HG02852 (cell line): ENCODE data around the gene ANO9.
"Not testable (repeated sequence)": the region's sequence is repeated elsewhere in the genome, so short reads cannot be mapped to it uniquely, and the experiment has no call there.

Experiments
- ATAC-seq: cut with Tn5 transposase; IDR thresholded peaks from one replicate; pipeline ENCODE4 v1.9.1; 2021; ENCODE audit warnings: mild to moderate bottlenecking, moderate library complexity; ENCODE audit not compliant: unreplicated experiment

The ANO9 gene

GRCh38 chr11:417652-418342 is 24.0 kb downstream of the ANO9 start:
- ATAC-seq, result no peak

DNA sequence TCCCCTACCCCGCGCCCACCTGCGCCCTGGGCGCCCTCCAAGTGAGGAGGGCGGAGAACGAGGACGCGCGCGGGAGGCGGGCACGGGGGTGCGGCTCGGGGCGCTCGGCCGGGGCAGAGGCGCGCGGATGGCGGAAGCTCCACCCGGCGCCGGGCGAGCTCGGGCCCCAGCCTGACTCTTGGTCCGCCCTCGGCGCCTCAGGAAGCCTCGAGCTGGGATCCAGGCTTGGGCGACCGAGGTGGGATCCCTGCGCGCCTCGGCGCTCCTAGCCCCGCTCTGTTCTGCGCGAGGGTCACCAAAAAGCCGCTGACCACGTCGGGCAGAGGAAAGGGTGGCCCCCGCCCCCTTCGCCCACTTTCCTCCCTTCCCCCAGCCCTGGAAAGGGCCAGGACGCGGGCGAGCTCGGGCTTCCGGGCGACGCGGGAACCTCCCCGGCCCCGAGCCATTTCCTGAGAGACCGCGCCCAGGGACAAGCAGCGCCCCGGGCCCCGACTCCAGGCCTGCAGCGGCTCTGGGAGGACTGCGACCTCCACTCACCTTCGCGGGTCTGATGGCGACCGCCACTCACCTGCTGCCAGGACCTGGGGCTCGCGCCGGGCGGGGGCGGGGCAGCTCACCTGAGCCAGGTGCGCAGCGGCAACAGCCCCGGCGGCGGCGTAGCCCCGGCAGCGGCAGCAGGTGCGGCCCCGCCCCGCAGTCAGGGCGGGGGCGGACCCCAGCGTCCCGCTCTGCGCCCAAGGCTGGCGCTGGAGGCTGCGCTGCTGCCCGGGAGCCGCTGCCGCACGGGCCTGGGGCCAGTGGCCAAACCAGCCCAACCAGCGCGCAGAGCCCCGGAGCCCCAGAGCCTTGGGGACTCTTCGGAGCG is 24.8 kb downstream of the ANO9 start:
- no peak for ATAC-seq

DNA sequence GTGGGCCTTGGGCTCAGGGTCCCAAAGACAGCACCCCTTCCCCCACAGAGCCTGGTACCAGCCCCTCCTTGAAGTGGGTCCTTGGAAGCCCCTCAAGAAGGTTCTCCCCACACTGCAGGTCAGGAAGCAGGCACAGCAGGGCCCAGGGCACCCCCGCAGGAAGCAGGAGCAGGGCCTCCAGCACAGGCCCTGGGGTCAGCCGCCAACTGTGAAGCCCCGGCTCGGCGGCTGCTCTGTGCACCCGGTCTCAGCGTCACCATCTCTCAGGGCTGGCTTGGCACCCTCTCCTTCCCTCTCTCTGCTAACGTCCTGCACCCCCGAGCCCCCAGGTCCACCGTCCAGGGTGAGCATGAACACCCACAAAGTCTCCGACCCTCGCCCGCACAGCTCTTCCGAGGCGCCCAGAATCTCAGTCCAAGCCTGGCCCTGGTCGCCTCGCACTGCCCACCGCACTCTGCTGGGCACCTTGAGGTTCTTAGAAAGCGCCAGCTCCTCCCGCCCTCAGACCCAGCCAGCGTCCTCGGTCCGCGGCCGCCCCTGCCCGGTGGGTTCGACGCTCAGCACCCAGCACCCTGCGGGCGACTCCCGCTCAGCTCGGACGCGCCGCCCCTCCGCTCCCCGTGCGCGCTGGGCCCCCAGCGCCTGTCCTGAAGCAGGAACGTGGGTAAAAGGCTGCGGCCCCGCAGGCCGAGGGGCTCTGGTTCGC is 25.6 kb downstream of the ANO9 start:
- ATAC-seq, result no peak

DNA sequence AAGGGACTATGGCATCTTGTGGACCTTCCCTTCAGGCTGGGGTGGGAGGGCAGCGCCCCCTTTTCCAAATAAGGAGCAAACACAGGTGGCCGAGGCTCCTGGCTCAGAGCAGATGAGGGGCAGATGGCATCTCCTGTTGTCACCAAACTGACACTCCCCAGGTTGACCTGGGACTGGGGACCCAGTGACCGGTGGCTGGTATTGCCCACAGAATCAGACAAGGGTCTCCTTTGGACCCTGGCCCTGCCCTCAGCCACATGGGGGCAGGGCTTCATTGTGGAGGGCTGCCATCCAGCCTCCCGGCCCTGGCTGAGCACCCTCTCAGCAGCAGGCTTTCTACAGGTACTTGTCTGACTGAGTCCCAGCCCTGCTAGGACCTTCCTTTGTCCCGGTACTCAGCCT is 26.2 kb downstream of the ANO9 start:
- ATAC-seq, result no peak

- ATAC-seq, result no peak
These were observed 27.4 kb downstream of the ANO9 start for GRCh38 chr11:414318-414857.

DNA sequence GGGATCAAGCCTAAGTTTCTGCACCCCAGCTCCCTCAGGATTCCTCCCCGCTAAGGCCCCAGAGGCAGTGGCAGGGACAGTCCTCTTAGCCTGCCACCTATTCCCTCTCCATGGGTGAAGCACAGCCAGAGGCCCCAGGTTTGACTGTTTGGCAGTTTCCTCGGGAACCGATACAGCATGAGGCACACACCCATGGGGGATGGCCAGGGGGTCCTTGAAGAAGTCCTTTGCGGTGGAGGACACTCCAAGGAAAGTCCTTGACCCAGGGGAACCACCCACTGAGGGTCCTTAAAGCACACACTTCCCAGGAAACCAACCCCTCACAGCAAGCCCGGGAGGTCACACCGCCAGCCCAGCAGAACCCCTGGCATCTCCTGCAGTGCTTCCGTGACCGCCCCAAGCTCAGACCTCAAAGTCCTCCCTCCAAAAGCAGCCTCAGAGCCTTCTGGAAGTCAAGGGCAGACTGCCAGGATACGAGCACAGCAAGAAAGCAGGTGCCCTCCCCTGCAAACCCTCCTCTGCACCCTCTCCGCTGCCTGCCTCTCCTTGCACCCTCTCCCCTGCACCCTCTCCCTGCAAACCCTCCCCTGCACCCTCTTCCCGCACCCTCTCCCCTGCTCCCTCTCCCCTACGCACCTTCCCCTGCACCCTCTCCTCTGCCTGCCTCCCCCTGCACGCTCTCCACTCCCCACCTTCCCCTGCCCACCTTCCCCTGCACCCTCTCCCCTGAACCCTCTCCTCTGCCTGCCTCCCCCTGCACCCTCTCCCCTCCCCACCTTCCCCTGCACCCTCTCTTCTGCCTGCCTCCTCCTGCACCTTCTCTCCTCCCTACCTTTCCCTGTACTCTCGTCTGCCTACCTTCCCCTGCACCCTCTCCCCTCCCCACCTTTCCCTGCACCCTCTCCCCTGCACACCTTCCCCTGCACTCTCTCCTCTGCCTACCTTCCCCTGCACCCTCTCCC is 28.4 kb downstream of the ANO9 start:
- no peak for ATAC-seq

DNA sequence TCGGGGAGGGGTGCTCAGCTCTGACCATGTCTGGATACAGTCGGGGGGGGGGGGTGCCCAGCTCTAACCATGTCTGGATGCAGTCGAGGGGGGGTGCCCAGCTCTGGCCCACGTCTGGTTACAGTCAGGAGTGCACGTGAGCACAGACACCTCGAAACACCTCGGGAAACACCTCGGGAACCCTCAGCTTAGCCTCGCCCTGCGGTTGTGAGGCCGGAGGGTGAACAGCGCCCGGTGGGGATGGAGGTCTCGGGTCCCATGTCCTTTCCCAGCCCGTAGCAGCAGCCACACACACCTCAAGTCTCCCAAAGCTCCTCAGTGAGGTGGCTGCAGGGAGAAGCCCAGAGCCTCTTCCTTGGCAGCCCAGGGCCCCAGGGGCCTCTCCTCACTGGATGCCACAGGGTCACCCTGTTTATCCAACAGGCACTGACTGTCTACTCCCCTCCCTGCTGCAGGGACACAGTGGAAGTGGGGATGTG is 29.1 kb downstream of the ANO9 start:
- no peak for ATAC-seq

DNA sequence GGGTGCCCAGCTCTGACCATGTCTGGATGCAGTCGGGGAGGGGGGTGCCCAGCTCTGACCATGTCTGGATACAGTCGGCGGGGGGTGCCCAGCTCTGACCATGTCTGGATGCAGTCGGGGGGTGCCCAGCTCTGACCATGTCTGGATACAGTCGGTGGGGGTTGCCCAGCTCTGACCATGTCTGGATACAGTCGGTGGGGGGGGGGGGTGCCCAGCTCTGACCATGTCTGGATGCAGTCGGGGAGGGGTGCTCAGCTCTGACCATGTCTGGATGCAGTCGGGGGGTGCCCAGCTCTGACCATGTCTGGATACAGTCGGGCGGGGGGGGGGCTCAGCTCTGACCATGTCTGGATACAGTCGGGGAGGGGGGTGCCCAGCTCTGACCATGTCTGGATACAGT is 30.3 kb downstream of the ANO9 start:
- ATAC-seq, result not testable (repeated sequence)

DNA sequence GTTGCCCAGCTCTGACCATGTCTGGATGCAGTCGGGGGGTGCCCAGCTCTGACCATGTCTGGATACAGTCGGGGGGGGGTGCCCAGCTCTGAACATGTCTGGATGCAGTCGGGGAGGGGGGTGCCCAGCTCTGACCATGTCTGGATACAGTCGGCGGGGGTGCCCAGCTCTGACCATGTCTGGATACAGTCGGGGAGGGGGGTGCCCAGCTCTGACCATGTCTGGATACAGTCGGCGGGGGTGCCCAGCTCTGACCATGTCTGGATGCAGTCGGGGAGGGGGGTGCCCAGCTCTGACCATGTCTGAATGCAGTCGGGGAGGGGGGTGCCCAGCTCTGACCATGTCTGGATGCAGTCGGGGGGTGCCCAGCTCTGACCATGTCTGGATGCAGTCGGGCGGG is 31.1 kb downstream of the ANO9 start:
- ATAC-seq, result not testable (repeated sequence)

DNA sequence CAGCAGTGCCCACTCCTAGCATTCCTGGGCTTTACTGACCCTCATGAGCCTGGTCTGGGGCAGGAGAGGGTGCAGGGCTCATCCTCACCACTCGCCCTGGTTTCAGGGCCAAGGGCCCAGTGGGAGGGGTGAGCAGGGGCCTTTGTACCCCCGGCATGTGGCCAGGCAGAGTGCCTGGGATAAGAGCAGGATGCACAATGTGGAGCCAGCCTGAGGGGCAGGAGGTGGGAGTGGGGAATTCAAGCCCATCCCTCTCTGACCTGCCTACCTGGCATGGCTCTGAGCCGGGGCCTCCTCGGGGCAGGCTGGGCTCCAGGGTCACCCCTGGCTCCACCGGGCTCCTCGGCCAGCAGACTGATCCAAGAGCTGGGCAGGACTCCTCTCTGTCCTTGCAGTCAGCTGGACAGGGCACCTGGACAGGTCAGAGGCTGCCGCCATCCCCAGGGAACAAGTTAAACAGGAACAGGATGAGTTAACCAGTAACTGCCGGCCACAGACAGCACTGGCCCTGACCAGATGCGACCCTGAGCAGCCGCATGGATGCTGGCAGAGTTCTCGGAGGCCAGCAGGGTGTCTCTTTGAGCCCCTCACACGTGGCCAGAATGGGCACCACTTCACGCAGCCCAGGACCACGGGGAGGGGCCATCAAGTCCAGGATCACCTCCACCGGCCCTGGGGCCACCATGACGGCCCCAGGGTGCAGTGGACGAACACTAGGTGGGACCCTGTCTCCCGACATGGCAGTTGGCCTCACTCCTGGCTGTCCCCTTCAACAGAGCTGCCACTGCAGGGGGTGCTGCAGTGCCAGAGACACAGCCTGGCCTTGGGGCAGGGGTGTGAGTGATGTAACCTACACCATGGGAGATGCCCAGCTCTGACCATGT is 32.0 kb downstream of the ANO9 start:
- ATAC-seq, result no peak

GRCh38 chr11:409008-409599 is 32.7 kb downstream of the ANO9 start:
- ATAC-seq, result no peak

GRCh38 chr11:408154-409007 is 33.4 kb downstream of the ANO9 start:
- no peak for ATAC-seq

GRCh38 chr11:407651-408123 is 34.1 kb downstream of the ANO9 start:
- ATAC-seq, result no peak

DNA sequence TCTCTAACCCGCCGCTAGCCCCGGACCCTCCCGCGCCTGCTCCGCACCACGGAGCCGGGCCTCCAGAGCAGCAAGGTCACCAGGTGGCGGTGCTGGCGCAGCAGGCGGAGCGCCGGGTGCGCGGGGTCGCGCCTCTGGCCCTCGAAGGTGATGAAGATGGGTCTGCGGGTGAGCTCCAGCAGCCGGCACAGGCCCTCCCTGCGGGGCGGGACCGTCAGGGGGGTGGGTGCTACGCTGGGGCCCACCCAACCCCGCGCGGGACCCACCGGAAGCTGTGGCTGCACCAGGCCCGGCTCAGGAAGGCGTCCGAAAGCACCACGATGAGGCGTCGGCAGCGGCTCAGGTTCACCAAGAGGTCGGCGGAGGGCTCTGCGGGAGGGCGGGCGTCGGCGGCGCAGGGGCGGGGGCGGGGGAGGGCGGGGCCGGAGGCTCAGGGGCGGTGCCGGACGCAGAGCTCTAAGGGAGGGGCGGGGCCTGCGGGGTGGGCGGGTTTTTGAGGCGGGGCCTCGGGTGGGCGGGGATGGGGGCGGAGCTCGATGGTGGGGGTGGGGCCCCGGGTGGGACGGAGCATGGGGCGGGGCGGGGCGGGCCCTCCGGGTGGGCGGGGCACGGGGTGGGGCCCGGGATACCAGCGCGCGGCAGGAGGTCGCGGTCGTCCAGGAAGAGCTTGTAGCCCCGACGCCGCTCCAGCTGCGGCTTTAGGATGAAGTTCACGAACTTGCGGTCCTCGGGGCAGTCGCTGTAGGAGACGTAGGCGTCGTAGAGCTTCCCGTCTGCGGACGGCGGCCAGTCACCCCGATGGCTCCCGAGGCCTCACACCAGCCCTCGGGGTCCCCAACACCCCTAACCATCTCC is 34.8 kb downstream of the ANO9 start:
- peak; percentile 70 for ATAC-seq

DNA sequence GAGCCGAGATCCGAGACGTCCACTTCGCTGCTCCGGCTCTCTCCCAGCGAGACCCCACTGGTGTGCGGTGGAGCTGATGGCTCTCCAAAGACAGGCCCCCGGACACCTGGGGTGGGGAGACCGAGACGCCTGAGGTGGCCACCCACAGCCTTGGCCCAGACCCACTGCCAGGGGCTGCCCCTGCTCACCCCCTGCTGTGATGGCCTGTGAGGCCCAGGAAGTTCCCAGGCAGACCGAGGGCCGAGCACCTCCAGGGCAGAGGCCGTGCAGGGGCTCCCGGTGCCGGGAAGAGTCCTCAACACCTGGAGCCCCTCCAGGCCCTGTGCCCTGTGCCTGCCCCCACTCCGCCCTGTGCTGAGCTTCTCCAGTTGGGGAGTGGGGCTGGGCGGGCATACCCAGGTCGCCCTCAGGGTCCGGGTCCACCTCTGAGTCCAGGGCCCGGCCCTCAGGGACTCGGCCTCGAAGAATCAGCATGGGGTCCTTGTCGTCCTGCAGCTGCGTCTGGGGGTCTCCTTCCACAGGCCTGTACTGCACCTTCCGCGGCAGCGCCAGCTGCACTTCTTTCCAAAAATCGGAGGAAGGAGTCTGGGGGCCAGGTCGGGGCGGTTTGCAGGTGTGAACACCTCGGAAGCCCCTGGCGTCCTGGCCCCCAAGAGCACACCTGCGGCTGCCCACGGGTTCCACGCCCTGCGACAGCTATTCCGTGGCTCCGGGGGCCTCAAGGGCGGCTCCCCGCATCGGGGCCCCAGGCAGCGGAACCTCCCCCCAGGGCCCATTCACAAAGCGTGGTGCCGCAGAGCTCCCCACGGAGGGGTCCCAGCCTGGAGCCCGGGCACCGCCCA is 35.6 kb downstream of the ANO9 start:
- no peak for ATAC-seq
